Neural cell (in vitro differentiated cells): ENCODE measurements around the gene COX11. TPM values are rescaled to one million over a fixed set of nuclear protein-coding genes. Genes with fewer than 3 reads are reported as not detected.

ENCODE experiments used
- H2AFZ ChIP-seq: fragments of 200-600, 300-800 bp; sonication (generic), shearing (Covaris generic); 2 replicates; pipeline ENCODE4 v1.6.0; 2014; ENCODE audit warnings: low read depth, mild to moderate bottlenecking, antibody characterized with exemption, low read length, moderate library complexity
- H3F3A ChIP-seq: fragments of 200-600 bp; shearing (Covaris generic); 2 replicates; pipeline ENCODE4 v1.6.1; 2016; ENCODE audit warnings: mild to moderate bottlenecking, moderate library complexity, mixed read lengths, antibody characterized with exemption, low read length; ENCODE audit not compliant: insufficient read depth, poor library complexity, severe bottlenecking
- H3K27ac ChIP-seq: fragments of 200-600, 300-800 bp; sonication (generic), shearing (Covaris generic); 2 replicates; pipeline ENCODE4 v1.5.1; 2014; ENCODE audit warnings: mild to moderate bottlenecking, low read length, moderate library complexity
- H3K27me3 ChIP-seq: fragments of 300-800, 200-600 bp; sonication (generic), shearing (Covaris generic); 2 replicates; pipeline ENCODE4 v1.6.0; 2014; ENCODE audit warnings: mild to moderate bottlenecking, low read depth, low read length, moderate library complexity; ENCODE audit not compliant: insufficient read depth
- H3K36me3 ChIP-seq: fragments of 300-800, 200-600 bp; sonication (generic), shearing (Covaris generic); 2 replicates; pipeline ENCODE4 v1.5.1; 2014; ENCODE audit warnings: mild to moderate bottlenecking, antibody characterized with exemption, low read length, moderate library complexity; ENCODE audit not compliant: insufficient read depth
- H3K4me2 ChIP-seq: fragments of 300-800, 200-600 bp; sonication (generic), shearing (Covaris generic); 2 replicates; pipeline ENCODE4 v1.6.0; 2014; ENCODE audit warnings: mild to moderate bottlenecking, low read length
- H3K4me3 ChIP-seq: fragments of 300-800, 200-600 bp; sonication (generic), shearing (Covaris generic); 2 replicates; pipeline ENCODE4 v1.5.1; 2014; ENCODE audit warnings: mild to moderate bottlenecking, low read length, moderate library complexity
- H3K79me2 ChIP-seq: fragments of 200-600 bp; shearing (Covaris generic); replicated peaks from 2 replicates; pipeline ENCODE4 v1.6.0; 2014; ENCODE audit warnings: mild to moderate bottlenecking, low read length, moderate library complexity; ENCODE audit not compliant: insufficient read depth
- H3K9ac ChIP-seq: fragments of 300-800, 200-600 bp; sonication (generic), shearing (Covaris generic); 2 replicates; pipeline ENCODE4 v1.6.1; 2016; ENCODE audit warnings: mild to moderate bottlenecking, low read length, mixed read lengths
- H3K9me2 ChIP-seq: fragments of 200-600 bp; shearing (Covaris generic); 2 replicates; pipeline ENCODE4 v1.6.1; 2016; ENCODE audit warnings: mild to moderate bottlenecking, low read length, mixed read lengths; ENCODE audit not compliant: insufficient read depth
- H3K9me3 ChIP-seq: fragments of 200-600, 300-800 bp; sonication (generic), shearing (Covaris generic); 2 replicates; pipeline ENCODE4 v1.6.1; 2016; ENCODE audit warnings: mild to moderate bottlenecking, mixed run types, low read length, moderate library complexity, mixed read lengths
- H4K20me1 ChIP-seq: fragments of 200-600 bp; shearing (Covaris generic); 2 replicates; pipeline ENCODE4 v1.6.1; 2016; ENCODE audit warnings: mild to moderate bottlenecking, mixed run types; ENCODE audit not compliant: insufficient read depth
- EP300 ChIP-seq: fragments of 450-650 bp; conservative IDR thresholded peaks from 2 replicates; pipeline ENCODE4 v1.6.1; 2014; ENCODE audit warnings: antibody characterized with exemption, mild to moderate bottlenecking, moderate library complexity; ENCODE audit not compliant: poor library complexity, severe bottlenecking
- EZH2 ChIP-seq: fragments of 200-600, 300-800 bp; shearing (Covaris generic), sonication (generic); IDR thresholded peaks from 2 replicates; pipeline ENCODE4 v1.6.1; 2014; ENCODE audit warnings: antibody characterized with exemption, low read length, borderline replicate concordance, mild to moderate bottlenecking; ENCODE audit not compliant: insufficient read depth, poor library complexity, severe bottlenecking
- MXI1 ChIP-seq: fragments of 450-650 bp; conservative IDR thresholded peaks from 2 replicates; pipeline ENCODE4 v1.6.1; 2014; ENCODE audit warnings: antibody characterized with exemption, mild to moderate bottlenecking; ENCODE audit not compliant: poor library complexity, severe bottlenecking
- POLR2AphosphoS5 ChIP-seq: IDR thresholded peaks from 2 replicates; pipeline ENCODE4 v1.6.1; 2012
- RAD21 ChIP-seq: fragments of 450-650 bp; conservative IDR thresholded peaks from 2 replicates; pipeline ENCODE4 v1.6.1; 2014; ENCODE audit warnings: antibody characterized with exemption, mild to moderate bottlenecking, moderate library complexity
- SMC3 ChIP-seq: fragments of 450-650 bp; conservative IDR thresholded peaks from 2 replicates; pipeline ENCODE4 v1.6.1; 2014; ENCODE audit warnings: antibody characterized with exemption, mild to moderate bottlenecking, moderate library complexity; ENCODE audit not compliant: poor library complexity
- TAF1 ChIP-seq: IDR thresholded peaks from 2 replicates; pipeline ENCODE4 v1.6.1; 2012; ENCODE audit warnings: low read depth
- polyA plus RNA-seq: library from polyadenylated mRNA; depleted of rRNA; stranded (reverse); fragments of >200 nt; gene quantifications from 2 replicates; pipeline ENCODE4 v1.2.3, GENCODE V29; 2014
- small RNA-seq, 3 experiments: library from RNA; depleted of rRNA; stranded (forward); fragments of <200 nt; gene quantifications; one replicate each; pipeline ENCODE3, GENCODE V24; 2012
- TF ChIP-seq, protein P1 (sequence below): IDR thresholded peaks from 2 replicates; pipeline ENCODE4 v1.6.1; 2012; ENCODE audit warnings: borderline replicate concordance
- TF ChIP-seq, protein P2 (sequence below): fragments of 450-650 bp; IDR thresholded peaks from 2 replicates; pipeline ENCODE4 v1.5.1; 2014; ENCODE audit warnings: antibody characterized with exemption, mild to moderate bottlenecking, moderate library complexity; ENCODE audit not compliant: poor library complexity, severe bottlenecking

COX11 gene
- polyA plus RNA-seq, 1 donor from 2014 or later, result 155 TPM

DNA sequence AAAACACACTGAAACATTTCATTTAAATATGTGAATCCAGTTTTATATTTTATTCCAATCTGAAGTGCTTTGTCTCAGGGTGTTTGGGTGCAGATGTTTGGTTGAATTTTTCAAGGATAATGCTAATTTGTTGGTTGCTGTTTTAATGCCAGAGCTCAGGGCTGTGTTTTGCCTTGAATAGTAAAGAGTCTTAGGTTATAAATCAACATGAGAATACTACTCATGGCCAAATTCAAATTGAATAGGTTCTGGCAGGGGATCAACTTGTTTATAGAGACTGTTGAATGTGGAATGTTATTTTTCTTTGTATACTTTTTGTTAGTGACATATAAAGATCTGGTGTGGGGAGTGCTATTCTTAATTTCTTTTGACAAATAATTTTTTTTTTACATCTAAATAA lies 49.0 kb downstream of the COX11 start:
- TF ChIP-seq, protein P1, sequence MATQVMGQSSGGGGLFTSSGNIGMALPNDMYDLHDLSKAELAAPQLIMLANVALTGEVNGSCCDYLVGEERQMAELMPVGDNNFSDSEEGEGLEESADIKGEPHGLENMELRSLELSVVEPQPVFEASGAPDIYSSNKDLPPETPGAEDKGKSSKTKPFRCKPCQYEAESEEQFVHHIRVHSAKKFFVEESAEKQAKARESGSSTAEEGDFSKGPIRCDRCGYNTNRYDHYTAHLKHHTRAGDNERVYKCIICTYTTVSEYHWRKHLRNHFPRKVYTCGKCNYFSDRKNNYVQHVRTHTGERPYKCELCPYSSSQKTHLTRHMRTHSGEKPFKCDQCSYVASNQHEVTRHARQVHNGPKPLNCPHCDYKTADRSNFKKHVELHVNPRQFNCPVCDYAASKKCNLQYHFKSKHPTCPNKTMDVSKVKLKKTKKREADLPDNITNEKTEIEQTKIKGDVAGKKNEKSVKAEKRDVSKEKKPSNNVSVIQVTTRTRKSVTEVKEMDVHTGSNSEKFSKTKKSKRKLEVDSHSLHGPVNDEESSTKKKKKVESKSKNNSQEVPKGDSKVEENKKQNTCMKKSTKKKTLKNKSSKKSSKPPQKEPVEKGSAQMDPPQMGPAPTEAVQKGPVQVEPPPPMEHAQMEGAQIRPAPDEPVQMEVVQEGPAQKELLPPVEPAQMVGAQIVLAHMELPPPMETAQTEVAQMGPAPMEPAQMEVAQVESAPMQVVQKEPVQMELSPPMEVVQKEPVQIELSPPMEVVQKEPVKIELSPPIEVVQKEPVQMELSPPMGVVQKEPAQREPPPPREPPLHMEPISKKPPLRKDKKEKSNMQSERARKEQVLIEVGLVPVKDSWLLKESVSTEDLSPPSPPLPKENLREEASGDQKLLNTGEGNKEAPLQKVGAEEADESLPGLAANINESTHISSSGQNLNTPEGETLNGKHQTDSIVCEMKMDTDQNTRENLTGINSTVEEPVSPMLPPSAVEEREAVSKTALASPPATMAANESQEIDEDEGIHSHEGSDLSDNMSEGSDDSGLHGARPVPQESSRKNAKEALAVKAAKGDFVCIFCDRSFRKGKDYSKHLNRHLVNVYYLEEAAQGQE, result no peak
- no peak for TF ChIP-seq MXI1
- no peaks in the 10 kb centered on the region for H3K79me2 ChIP-seq
- H3K9me3 ChIP-seq, result no peaks in the 10 kb centered on the region
- H3K27ac ChIP-seq, result no peak overlapping the region
- H3K36me3 ChIP-seq, result no peaks in the 10 kb centered on the region
- no peaks in the 10 kb centered on the region for H4K20me1 ChIP-seq
- no peaks in the 10 kb centered on the region for H3K9me2 ChIP-seq
- no peaks in the 10 kb centered on the region for H3K27me3 ChIP-seq
- no peak overlapping the region for H2AFZ ChIP-seq
- H3K4me3 ChIP-seq, result no peak overlapping the region
- no peak overlapping the region for H3K9ac ChIP-seq
- no peaks in the 10 kb centered on the region for H3F3A ChIP-seq
- H3K4me2 ChIP-seq, result no peak overlapping the region

DNA sequence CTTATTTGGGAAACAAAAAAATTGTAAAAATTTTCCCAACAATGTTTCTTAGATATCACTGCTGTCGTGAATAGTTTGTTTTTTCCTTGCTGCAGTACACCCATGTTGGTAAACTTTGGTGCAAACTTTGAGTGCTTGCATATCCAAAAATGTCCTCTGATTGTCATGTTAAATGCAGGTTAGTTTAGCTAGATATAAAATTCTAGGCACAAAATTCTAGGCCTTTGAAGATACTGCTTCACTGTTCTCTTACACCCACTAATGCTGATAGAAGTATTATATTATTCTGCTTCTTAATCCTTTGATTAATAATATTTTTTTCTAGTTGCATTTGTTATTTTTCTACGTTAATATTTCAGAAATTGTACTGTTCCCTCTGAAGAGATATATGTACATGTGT lies 51.7 kb downstream of the COX11 start:
- H3K27ac ChIP-seq, result no peak overlapping the region
- H4K20me1 ChIP-seq, result no peaks in the 10 kb centered on the region
- no peak overlapping the region for H3K4me2 ChIP-seq
- no peaks in the 10 kb centered on the region for H3K9me3 ChIP-seq
- no peak overlapping the region for H3K4me3 ChIP-seq
- TF ChIP-seq, protein P1, result no peak
- TF ChIP-seq POLR2AphosphoS5 (no peak), MXI1 (no peak), EP300 (no peak), EZH2 (no peak), RAD21 (no peak), TAF1 (no peak), SMC3 (no peak)
- TF ChIP-seq, protein P2, sequence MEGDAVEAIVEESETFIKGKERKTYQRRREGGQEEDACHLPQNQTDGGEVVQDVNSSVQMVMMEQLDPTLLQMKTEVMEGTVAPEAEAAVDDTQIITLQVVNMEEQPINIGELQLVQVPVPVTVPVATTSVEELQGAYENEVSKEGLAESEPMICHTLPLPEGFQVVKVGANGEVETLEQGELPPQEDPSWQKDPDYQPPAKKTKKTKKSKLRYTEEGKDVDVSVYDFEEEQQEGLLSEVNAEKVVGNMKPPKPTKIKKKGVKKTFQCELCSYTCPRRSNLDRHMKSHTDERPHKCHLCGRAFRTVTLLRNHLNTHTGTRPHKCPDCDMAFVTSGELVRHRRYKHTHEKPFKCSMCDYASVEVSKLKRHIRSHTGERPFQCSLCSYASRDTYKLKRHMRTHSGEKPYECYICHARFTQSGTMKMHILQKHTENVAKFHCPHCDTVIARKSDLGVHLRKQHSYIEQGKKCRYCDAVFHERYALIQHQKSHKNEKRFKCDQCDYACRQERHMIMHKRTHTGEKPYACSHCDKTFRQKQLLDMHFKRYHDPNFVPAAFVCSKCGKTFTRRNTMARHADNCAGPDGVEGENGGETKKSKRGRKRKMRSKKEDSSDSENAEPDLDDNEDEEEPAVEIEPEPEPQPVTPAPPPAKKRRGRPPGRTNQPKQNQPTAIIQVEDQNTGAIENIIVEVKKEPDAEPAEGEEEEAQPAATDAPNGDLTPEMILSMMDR, result no peak
- H3K9ac ChIP-seq, result no peak overlapping the region
- H2AFZ ChIP-seq, result no peak overlapping the region
- no peaks in the 10 kb centered on the region for H3K27me3 ChIP-seq
- no peaks in the 10 kb centered on the region for H3K9me2 ChIP-seq
- H3K79me2 ChIP-seq, result no peaks in the 10 kb centered on the region
- H3F3A ChIP-seq, result no peaks in the 10 kb centered on the region
- no peaks in the 10 kb centered on the region for H3K36me3 ChIP-seq

Small RNA genes within 50 kb of the gene (small RNA-seq; reads per million reads assigned to genes)
- gene AC007485.1, result 0 reads per million in 3 experiments

Other genes starting within 250 kb of the COX11 start
- 7.4 and 13.6 TPM in 2 replicates for gene TOM1L1, start 67.8 kb downstream of the COX11 start, polyA plus RNA-seq
- gene STXBP4, start 111 bp upstream of the COX11 start, polyA plus RNA-seq, result 8.1 and 21.3 TPM in 2 replicates